Fibroblast of lung (primary cell): ENCODE data around the gene SPOCK1. TPM values are rescaled to one million over a fixed set of nuclear protein-coding genes. Genes with fewer than 3 reads are reported as not detected.

Experiments
- DNase-seq, 2 donors: peaks; one replicate each; pipeline versions ENCODE4 v3.0.0 to v3.0.0-alpha.2; 2010; ENCODE audit warnings: low read depth in 2 of 2
- H2AFZ ChIP-seq: 2 replicates; pipeline ENCODE4 v1.5.1; 2012; ENCODE audit warnings: low read length, control low read depth, inconsistent platforms
- H3K27ac ChIP-seq: 2 replicates; pipeline ENCODE4 v1.5.1; 2011; ENCODE audit warnings: low read length, control low read depth; ENCODE audit not compliant: insufficient read depth
- H3K27me3 ChIP-seq: 2 replicates; pipeline ENCODE4 v1.5.1; 2011; ENCODE audit warnings: mild to moderate bottlenecking, low read length; ENCODE audit not compliant: control insufficient read depth, insufficient read depth
- H3K36me3 ChIP-seq: 2 replicates; pipeline ENCODE4 v1.5.1; 2011; ENCODE audit warnings: low read length; ENCODE audit not compliant: control insufficient read depth, insufficient read depth
- H3K4me1 ChIP-seq: 2 replicates; pipeline ENCODE4 v1.5.1; 2011; ENCODE audit warnings: low read length; ENCODE audit not compliant: control insufficient read depth, insufficient read depth; ENCODE audit errors: extremely low read depth
- H3K4me2 ChIP-seq: 2 replicates; pipeline ENCODE4 v1.5.1; 2011; ENCODE audit warnings: low read length, control low read depth; ENCODE audit not compliant: insufficient read depth; ENCODE audit errors: extremely low read depth
- H3K4me3 ChIP-seq, 4 experiments: fragments of 200-600 bp in 1 of 4; sonication (generic) in 1 of 4; replicated peaks in 1 of 4; 2 replicates each; pipeline ENCODE4 v1.5.1; 2011 to 2016; ENCODE audit warnings: low read length in 4 of 4, low read depth in 3 of 4, mild to moderate bottlenecking in 3 of 4, control low read depth in 2 of 4, inconsistent platforms in 1 of 4, mixed read lengths in 1 of 4; ENCODE audit not compliant: insufficient read depth in 1 of 4; ENCODE audit errors: control extremely low read depth in 1 of 4
- H3K79me2 ChIP-seq: 2 replicates; pipeline ENCODE4 v1.5.1; 2012; ENCODE audit warnings: mild to moderate bottlenecking, low read length, inconsistent platforms; ENCODE audit not compliant: control insufficient read depth, insufficient read depth
- H3K9ac ChIP-seq: 2 replicates; pipeline ENCODE4 v1.5.1; 2011; ENCODE audit warnings: mild to moderate bottlenecking, low read length, control low read depth; ENCODE audit not compliant: insufficient read depth
- H3K9me3 ChIP-seq: 2 replicates; pipeline ENCODE4 v1.5.1; 2012; ENCODE audit warnings: low read depth, low read length; ENCODE audit not compliant: control insufficient read depth, insufficient read depth
- H4K20me1 ChIP-seq: 2 replicates; pipeline ENCODE4 v1.5.1; 2011; ENCODE audit warnings: low read length; ENCODE audit not compliant: control insufficient read depth, insufficient read depth; ENCODE audit errors: extremely low read depth
- CTCF ChIP-seq, 2 donors: IDR thresholded peaks in 1 of 2; conservative IDR thresholded peaks in 1 of 2; 1 replicate in 1 of 2; 2 replicates in 1 of 2; pipeline ENCODE4 v1.5.1; 2011 to 2012; ENCODE audit warnings: low read length in 2 of 2, control low read depth in 1 of 2, inconsistent platforms in 1 of 2, low read depth in 1 of 2, mild to moderate bottlenecking in 1 of 2
- EZH2 ChIP-seq: IDR thresholded peaks from 2 replicates; pipeline ENCODE4 v1.5.1; 2012; ENCODE audit warnings: low read length, control low read depth, mild to moderate bottlenecking; ENCODE audit errors: missing control alignments
- polyA plus RNA-seq, 2 donors: library from polyadenylated mRNA; depleted of rRNA in 1 of 2; stranded (reverse) in 1 of 2; unstranded in 1 of 2; fragments of >200 nt; gene quantifications; 2 replicates each; pipeline ENCODE4 v1.2.1, GENCODE V29; 2011 to 2012; ENCODE audit warnings: missing spikeins in 1 of 2
- total RNA-seq: library from RNA; depleted of rRNA; stranded (reverse); fragments of >200 nt; gene quantifications from 2 replicates; pipeline ENCODE4 v1.2.1, GENCODE V29; 2014

The SPOCK1 gene
- total and polyA plus RNA-seq, 2 donors (not counting 1 experiment from before 2014, with no cell fraction given) = 11.1 to 34.9 TPM

- H3K9ac ChIP-seq = no peak overlapping the region
- TF ChIP-seq CTCF (conservative IDR thresholded peaks at IDR 0.05 in 1 of 2, IDR thresholded peaks at IDR 0.05 in 1 of 2; ENCODE audit: low read depth in 1 of 2, low read length in 2 of 2) (no peak), EZH2 (no peak)
- no peaks in the 10 kb centered on the region for H3K79me2 ChIP-seq
- H3K4me2 ChIP-seq = no peak overlapping the region
- H3K27me3 ChIP-seq = no peaks in the 10 kb centered on the region
- H4K20me1 ChIP-seq = no peaks in the 10 kb centered on the region
- no peak for DNase-seq
- H3K4me3 ChIP-seq = no peak overlapping the region
- no peak overlapping the region for H3K27ac ChIP-seq
- H2AFZ ChIP-seq = no peak overlapping the region
- H3K36me3 ChIP-seq = no peaks in the 10 kb centered on the region
- no peaks in the 10 kb centered on the region for H3K4me1 ChIP-seq
- no peaks in the 10 kb centered on the region for H3K9me3 ChIP-seq
These were observed 57.6 kb downstream of the SPOCK1 start for GRCh38 chr5:137441476-137441875.

- H3K27ac ChIP-seq = no peak overlapping the region
- H3K79me2 ChIP-seq = no peaks in the 10 kb centered on the region
- H3K9me3 ChIP-seq = no peaks in the 10 kb centered on the region
- no peaks in the 10 kb centered on the region for H3K4me1 ChIP-seq
- H2AFZ ChIP-seq = no peak overlapping the region
- no peak overlapping the region for H3K4me2 ChIP-seq
- H4K20me1 ChIP-seq = no peaks in the 10 kb centered on the region
- no peaks in the 10 kb centered on the region for H3K27me3 ChIP-seq
- no peak for TF ChIP-seq EZH2
- TF ChIP-seq CTCF (conservative IDR thresholded peaks at IDR 0.05 in 1 of 2, IDR thresholded peaks at IDR 0.05 in 1 of 2; ENCODE audit: low read depth in 1 of 2, low read length in 2 of 2) = no peak
- H3K9ac ChIP-seq = no peak overlapping the region
- DNase-seq = no peak
- H3K4me3 ChIP-seq = no peak overlapping the region
- no peaks in the 10 kb centered on the region for H3K36me3 ChIP-seq
These were observed 58.3 kb downstream of the SPOCK1 start for GRCh38 chr5:137440795-137441194.

GRCh38 chr5:137439645-137440044, 59.5 kb downstream of the SPOCK1 start:
- no peak overlapping the region for H2AFZ ChIP-seq
- no peaks in the 10 kb centered on the region for H3K79me2 ChIP-seq
- no peak overlapping the region for H3K9ac ChIP-seq
- no peak overlapping the region for H3K4me2 ChIP-seq
- H3K4me3 ChIP-seq = no peak overlapping the region
- no peaks in the 10 kb centered on the region for H3K36me3 ChIP-seq
- H3K9me3 ChIP-seq = no peaks in the 10 kb centered on the region
- DNase-seq = no peak
- no peaks in the 10 kb centered on the region for H3K4me1 ChIP-seq
- H3K27ac ChIP-seq = no peak overlapping the region
- H3K27me3 ChIP-seq = no peaks in the 10 kb centered on the region
- no peaks in the 10 kb centered on the region for H4K20me1 ChIP-seq
- TF ChIP-seq CTCF (conservative IDR thresholded peaks at IDR 0.05 in 1 of 2, IDR thresholded peaks at IDR 0.05 in 1 of 2; ENCODE audit: low read depth in 1 of 2, low read length in 2 of 2) = no peak
- no peak for TF ChIP-seq EZH2
